ENCODE measurements around the gene SVEP1.

Gene SVEP1

GRCh38 chr9:110476251-110476650 is 103.3 kb downstream of the SVEP1 start:
- no peaks in the 10 kb centered on the region for H3K27me3 Mint-ChIP-seq
- no peak overlapping the region for H3K27ac Mint-ChIP-seq
- no peak for DNase-seq
- H3K4me3 Mint-ChIP-seq: no peak overlapping the region
- no peaks in the 10 kb centered on the region for H3K4me1 Mint-ChIP-seq (ENCODE audit: low read depth in 2 of 2)
- H3K9me3 Mint-ChIP-seq: peaks cover 0 to 2% of the 10 kb centered on the region in 2 donors
- H3K36me3 Mint-ChIP-seq (ENCODE audit: insufficient read depth): no peaks in the 10 kb centered on the region
- no peak for ATAC-seq (replicated peaks)

GRCh38 chr9:110472111-110472510 is 107.4 kb downstream of the SVEP1 start:
- H3K36me3 Mint-ChIP-seq (ENCODE audit: insufficient read depth): no peaks in the 10 kb centered on the region
- no peak overlapping the region for H3K4me3 Mint-ChIP-seq
- H3K27ac Mint-ChIP-seq: no peak overlapping the region
- DNase-seq: no peak
- ATAC-seq (replicated peaks): no peak
- H3K27me3 Mint-ChIP-seq: no peaks in the 10 kb centered on the region
- H3K9me3 Mint-ChIP-seq: peaks cover 0 to 2% of the 10 kb centered on the region in 2 donors
- no peaks in the 10 kb centered on the region for H3K4me1 Mint-ChIP-seq (ENCODE audit: low read depth in 2 of 2)

GRCh38 chr9:110468950-110469349 is 110.6 kb downstream of the SVEP1 start:
- ATAC-seq (replicated peaks): no peak
- no peak for DNase-seq
- Mint-ChIP-seq H3K36me3 (ENCODE audit: insufficient read depth) (no peaks in the 10 kb centered on the region), H3K4me3 (no peak overlapping the region), H3K27ac (no peak overlapping the region), H3K27me3 (no peaks in the 10 kb centered on the region), H3K9me3 (peaks cover 0 to 3% of the 10 kb centered on the region in 2 donors), H3K4me1 (ENCODE audit: low read depth in 2 of 2) (no peaks in the 10 kb centered on the region)

- Mint-ChIP-seq H3K4me3 (no peak overlapping the region), H3K4me1 (ENCODE audit: low read depth in 2 of 2) (no peaks in the 10 kb centered on the region), H3K27me3 (no peaks in the 10 kb centered on the region), H3K36me3 (ENCODE audit: insufficient read depth) (no peaks in the 10 kb centered on the region), H3K9me3 (peaks cover 0 to 3% of the 10 kb centered on the region in 2 donors), H3K27ac (no peak overlapping the region)
- DNase-seq: no peak
- ATAC-seq (replicated peaks): no peak
These were observed 114.4 kb downstream of the SVEP1 start for GRCh38 chr9:110465190-110465589.

GRCh38 chr9:110464321-110464720 is 115.2 kb downstream of the SVEP1 start:
- H3K27ac Mint-ChIP-seq: no peak overlapping the region
- no peaks in the 10 kb centered on the region for H3K4me1 Mint-ChIP-seq (ENCODE audit: low read depth in 2 of 2)
- no peak overlapping the region for H3K4me3 Mint-ChIP-seq
- no peaks in the 10 kb centered on the region for H3K27me3 Mint-ChIP-seq
- DNase-seq (no peak), ATAC-seq (replicated peaks) (no peak)
- no peaks in the 10 kb centered on the region for H3K36me3 Mint-ChIP-seq (ENCODE audit: insufficient read depth)
- peaks cover 0 to 3% of the 10 kb centered on the region in 2 donors for H3K9me3 Mint-ChIP-seq

- no peak overlapping the region for H3K27ac Mint-ChIP-seq
These were observed 116.0 kb downstream of the SVEP1 start for GRCh38 chr9:110463499-110463898.

GRCh38 chr9:110457245-110457644 is 122.3 kb downstream of the SVEP1 start:
- ATAC-seq (replicated peaks): no peak
- Mint-ChIP-seq H3K4me3 (no peak overlapping the region), H3K36me3 (ENCODE audit: insufficient read depth) (no peaks in the 10 kb centered on the region), H3K9me3 (no peaks in the 10 kb centered on the region), H3K27me3 (no peaks in the 10 kb centered on the region), H3K4me1 (ENCODE audit: low read depth in 2 of 2) (no peaks in the 10 kb centered on the region), H3K27ac (no peak overlapping the region)
- no peak for DNase-seq

More at GRCh38 chr9:110463499-110463898, 116.0 kb downstream of the SVEP1 start:
- Mint-ChIP-seq H3K9me3 (peaks cover 0 to 3% of the 10 kb centered on the region in 2 donors), H3K36me3 (ENCODE audit: insufficient read depth) (no peaks in the 10 kb centered on the region), H3K27me3 (no peaks in the 10 kb centered on the region), H3K4me3 (no peak overlapping the region), H3K4me1 (ENCODE audit: low read depth in 2 of 2) (no peaks in the 10 kb centered on the region)
- ATAC-seq (replicated peaks) (no peak), DNase-seq (no peak)

GRCh38 chr9:110456681-110457080 is 122.9 kb downstream of the SVEP1 start:
- no peaks in the 10 kb centered on the region for H3K36me3 Mint-ChIP-seq (ENCODE audit: insufficient read depth)

GRCh38 chr9:110455860-110456259 is 123.7 kb downstream of the SVEP1 start:
- no peaks in the 10 kb centered on the region for H3K36me3 Mint-ChIP-seq (ENCODE audit: insufficient read depth)
- no peaks in the 10 kb centered on the region for H3K9me3 Mint-ChIP-seq

More at GRCh38 chr9:110456681-110457080, 122.9 kb downstream of the SVEP1 start:
- Mint-ChIP-seq H3K27me3 (no peaks in the 10 kb centered on the region), H3K27ac (no peak overlapping the region), H3K4me3 (no peak overlapping the region), H3K4me1 (ENCODE audit: low read depth in 2 of 2) (no peaks in the 10 kb centered on the region), H3K9me3 (no peaks in the 10 kb centered on the region)
- no peak for ATAC-seq (replicated peaks)
- DNase-seq: no peak

GRCh38 chr9:110452227-110452801 is 127.2 kb downstream of the SVEP1 start:
- Mint-ChIP-seq H3K9me3 (peaks cover 0 to 1% of the 10 kb centered on the region in 2 donors), H3K4me1 (ENCODE audit: low read depth in 2 of 2) (no peaks in the 10 kb centered on the region), H3K4me3 (no peak overlapping the region), H3K27me3 (no peaks in the 10 kb centered on the region), H3K27ac (no peak overlapping the region), H3K36me3 (ENCODE audit: insufficient read depth) (no peaks in the 10 kb centered on the region)
- no peak for DNase-seq
- ATAC-seq (replicated peaks): no peak

More at GRCh38 chr9:110455860-110456259, 123.7 kb downstream of the SVEP1 start:
- H3K27me3 Mint-ChIP-seq: no peaks in the 10 kb centered on the region
- no peaks in the 10 kb centered on the region for H3K4me1 Mint-ChIP-seq (ENCODE audit: low read depth in 2 of 2)
- no peak overlapping the region for H3K4me3 Mint-ChIP-seq
- ATAC-seq (replicated peaks) (no peak), DNase-seq (no peak)
- H3K27ac Mint-ChIP-seq: no peak overlapping the region

- Mint-ChIP-seq H3K27me3 (no peaks in the 10 kb centered on the region), H3K36me3 (ENCODE audit: insufficient read depth) (no peaks in the 10 kb centered on the region), H3K4me1 (ENCODE audit: low read depth in 2 of 2) (no peaks in the 10 kb centered on the region), H3K4me3 (no peak overlapping the region), H3K27ac (no peak overlapping the region), H3K9me3 (peaks cover 0 to 1% of the 10 kb centered on the region in 2 donors)
- DNase-seq (no peak), ATAC-seq (replicated peaks) (no peak)
These were observed 127.8 kb downstream of the SVEP1 start for GRCh38 chr9:110451726-110452125.

GRCh38 chr9:110447476-110447875 is 132.1 kb downstream of the SVEP1 start:
- ATAC-seq (replicated peaks) (no peak), DNase-seq (no peak)
- H3K9me3 Mint-ChIP-seq: peaks cover 1 to 9% of the 10 kb centered on the region in 2 donors
- no peaks in the 10 kb centered on the region for H3K36me3 Mint-ChIP-seq (ENCODE audit: insufficient read depth)
- no peaks in the 10 kb centered on the region for H3K4me1 Mint-ChIP-seq (ENCODE audit: low read depth in 2 of 2)
- no peak overlapping the region for H3K4me3 Mint-ChIP-seq
- no peaks in the 10 kb centered on the region for H3K27me3 Mint-ChIP-seq
- no peak overlapping the region for H3K27ac Mint-ChIP-seq

GRCh38 chr9:110446171-110446570 is 133.4 kb downstream of the SVEP1 start:
- ATAC-seq (replicated peaks) (no peak), DNase-seq (no peak)
- H3K4me3 Mint-ChIP-seq: no peak overlapping the region
- H3K27me3 Mint-ChIP-seq: no peaks in the 10 kb centered on the region
- H3K27ac Mint-ChIP-seq: no peak overlapping the region
- H3K4me1 Mint-ChIP-seq (ENCODE audit: low read depth in 2 of 2): no peaks in the 10 kb centered on the region
- H3K9me3 Mint-ChIP-seq: peaks cover 4 to 16% of the 10 kb centered on the region in 2 donors
- H3K36me3 Mint-ChIP-seq (ENCODE audit: insufficient read depth): no peaks in the 10 kb centered on the region

GRCh38 chr9:110444911-110445310 is 134.6 kb downstream of the SVEP1 start:
- Mint-ChIP-seq H3K27me3 (no peaks in the 10 kb centered on the region), H3K4me1 (ENCODE audit: low read depth in 2 of 2) (no peaks in the 10 kb centered on the region), H3K27ac (no peak overlapping the region), H3K4me3 (no peak overlapping the region), H3K36me3 (ENCODE audit: insufficient read depth) (no peaks in the 10 kb centered on the region), H3K9me3 (peaks cover 4 to 16% of the 10 kb centered on the region in 2 donors)
- DNase-seq (no peak), ATAC-seq (replicated peaks) (no peak)

GRCh38 chr9:110443866-110444220 is 135.7 kb downstream of the SVEP1 start:
- ATAC-seq (replicated peaks) (no peak), DNase-seq (no peak)
- no peaks in the 10 kb centered on the region for H3K27me3 Mint-ChIP-seq
- H3K4me3 Mint-ChIP-seq: no peak overlapping the region
- H3K36me3 Mint-ChIP-seq (ENCODE audit: insufficient read depth): no peaks in the 10 kb centered on the region
- peaks cover 4 to 16% of the 10 kb centered on the region in 2 donors for H3K9me3 Mint-ChIP-seq
- no peaks in the 10 kb centered on the region for H3K4me1 Mint-ChIP-seq (ENCODE audit: low read depth in 2 of 2)
- H3K27ac Mint-ChIP-seq: no peak overlapping the region
